Measurements from ENCODE around the gene PEX14. TPM values are rescaled to one million over a fixed set of nuclear protein-coding genes. Genes with fewer than 3 reads are reported as not detected.

Gene PEX14
- total RNA-seq, 1 experiment from 2014 or later = 36.0 TPM

DNA sequence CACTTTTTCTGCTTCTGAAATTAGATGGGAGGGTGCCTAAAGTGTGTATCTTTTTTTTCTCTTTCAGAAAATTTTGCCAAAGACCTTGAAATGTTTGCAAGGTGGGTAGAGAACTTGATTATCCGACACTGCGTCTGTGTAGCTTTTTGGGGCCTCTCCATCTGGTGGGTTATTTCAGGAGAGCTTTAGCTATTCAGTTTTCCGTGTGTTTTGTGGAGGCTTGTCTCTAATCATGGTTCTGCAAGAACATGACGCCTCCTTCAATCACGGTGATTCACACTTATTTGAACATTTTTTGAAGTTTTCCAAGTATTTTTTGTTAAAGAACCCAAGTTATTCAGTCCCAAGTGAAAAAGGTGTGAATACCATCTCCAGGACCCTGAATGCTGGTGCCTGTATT is 40.2 kb upstream of the PEX14 start:
- intact Hi-C loops (cut with micrococcal nuclease; ENCODE audit: unreplicated experiment) = no loop called here
- no peaks in the 10 kb centered on the region for H3K36me3 ChIP-seq (ENCODE audit: control insufficient read depth, insufficient read depth, low read length)
- peaks cover 3% of the 10 kb centered on the region; the same call in 1 of the 2 replicates for H3K4me1 ChIP-seq (ENCODE audit: control insufficient read depth, insufficient read depth, low read length)
- no peak overlapping the region for H3K4me3 ChIP-seq (ENCODE audit: low read depth in 2 of 2, low read length in 2 of 2)
- CTCF ChIA-PET = no interaction called here
- POLR2A ChIA-PET = interaction anchor here (0.7 kb wide), 1 partner anchor 23 kb away, joined by 3 read pairs; no protein-coding TSS in a partner anchor
- TF ChIP-seq, protein P1, sequence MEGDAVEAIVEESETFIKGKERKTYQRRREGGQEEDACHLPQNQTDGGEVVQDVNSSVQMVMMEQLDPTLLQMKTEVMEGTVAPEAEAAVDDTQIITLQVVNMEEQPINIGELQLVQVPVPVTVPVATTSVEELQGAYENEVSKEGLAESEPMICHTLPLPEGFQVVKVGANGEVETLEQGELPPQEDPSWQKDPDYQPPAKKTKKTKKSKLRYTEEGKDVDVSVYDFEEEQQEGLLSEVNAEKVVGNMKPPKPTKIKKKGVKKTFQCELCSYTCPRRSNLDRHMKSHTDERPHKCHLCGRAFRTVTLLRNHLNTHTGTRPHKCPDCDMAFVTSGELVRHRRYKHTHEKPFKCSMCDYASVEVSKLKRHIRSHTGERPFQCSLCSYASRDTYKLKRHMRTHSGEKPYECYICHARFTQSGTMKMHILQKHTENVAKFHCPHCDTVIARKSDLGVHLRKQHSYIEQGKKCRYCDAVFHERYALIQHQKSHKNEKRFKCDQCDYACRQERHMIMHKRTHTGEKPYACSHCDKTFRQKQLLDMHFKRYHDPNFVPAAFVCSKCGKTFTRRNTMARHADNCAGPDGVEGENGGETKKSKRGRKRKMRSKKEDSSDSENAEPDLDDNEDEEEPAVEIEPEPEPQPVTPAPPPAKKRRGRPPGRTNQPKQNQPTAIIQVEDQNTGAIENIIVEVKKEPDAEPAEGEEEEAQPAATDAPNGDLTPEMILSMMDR (IDR thresholded peaks at IDR 0.05) = no peak
- TF ChIP-seq POLR2AphosphoS5 (IDR thresholded peaks at IDR 0.05; ENCODE audit: low read depth, low read length) (no peak), TCF7L2 (IDR thresholded peaks at IDR 0.05; ENCODE audit: low read depth, low read length) (no peak), SIN3A (IDR thresholded peaks at IDR 0.05; ENCODE audit: borderline replicate concordance, insufficient read depth, low read depth, low read length) (no peak)
- TF ChIP-seq, protein P2, sequence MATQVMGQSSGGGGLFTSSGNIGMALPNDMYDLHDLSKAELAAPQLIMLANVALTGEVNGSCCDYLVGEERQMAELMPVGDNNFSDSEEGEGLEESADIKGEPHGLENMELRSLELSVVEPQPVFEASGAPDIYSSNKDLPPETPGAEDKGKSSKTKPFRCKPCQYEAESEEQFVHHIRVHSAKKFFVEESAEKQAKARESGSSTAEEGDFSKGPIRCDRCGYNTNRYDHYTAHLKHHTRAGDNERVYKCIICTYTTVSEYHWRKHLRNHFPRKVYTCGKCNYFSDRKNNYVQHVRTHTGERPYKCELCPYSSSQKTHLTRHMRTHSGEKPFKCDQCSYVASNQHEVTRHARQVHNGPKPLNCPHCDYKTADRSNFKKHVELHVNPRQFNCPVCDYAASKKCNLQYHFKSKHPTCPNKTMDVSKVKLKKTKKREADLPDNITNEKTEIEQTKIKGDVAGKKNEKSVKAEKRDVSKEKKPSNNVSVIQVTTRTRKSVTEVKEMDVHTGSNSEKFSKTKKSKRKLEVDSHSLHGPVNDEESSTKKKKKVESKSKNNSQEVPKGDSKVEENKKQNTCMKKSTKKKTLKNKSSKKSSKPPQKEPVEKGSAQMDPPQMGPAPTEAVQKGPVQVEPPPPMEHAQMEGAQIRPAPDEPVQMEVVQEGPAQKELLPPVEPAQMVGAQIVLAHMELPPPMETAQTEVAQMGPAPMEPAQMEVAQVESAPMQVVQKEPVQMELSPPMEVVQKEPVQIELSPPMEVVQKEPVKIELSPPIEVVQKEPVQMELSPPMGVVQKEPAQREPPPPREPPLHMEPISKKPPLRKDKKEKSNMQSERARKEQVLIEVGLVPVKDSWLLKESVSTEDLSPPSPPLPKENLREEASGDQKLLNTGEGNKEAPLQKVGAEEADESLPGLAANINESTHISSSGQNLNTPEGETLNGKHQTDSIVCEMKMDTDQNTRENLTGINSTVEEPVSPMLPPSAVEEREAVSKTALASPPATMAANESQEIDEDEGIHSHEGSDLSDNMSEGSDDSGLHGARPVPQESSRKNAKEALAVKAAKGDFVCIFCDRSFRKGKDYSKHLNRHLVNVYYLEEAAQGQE (IDR thresholded peaks at IDR 0.05; ENCODE audit: insufficient read depth in 1 of 2, low read depth in 2 of 2, low read length in 1 of 2) = no peak
- ATAC-seq = no peak
- DNase-seq (ENCODE audit: low read depth, low spot score) = no peak
- BruUV-seq (replicated peaks) = no TSS peak
- in situ Hi-C loops (cut with HindIII; ENCODE audit: low pct_unique_long_range_greater_than_20kb, low sequenced_read_pairs) = no loop called here
- no peak overlapping the region for H3K27ac ChIP-seq (ENCODE audit: low read length)
- no peaks in the 10 kb centered on the region for H3K9me3 ChIP-seq (ENCODE audit: control insufficient read depth, insufficient read depth, low read depth, low read length)
- H3K27me3 ChIP-seq (ENCODE audit: control insufficient read depth, insufficient read depth, low read length) = no peaks in the 10 kb centered on the region

DNA sequence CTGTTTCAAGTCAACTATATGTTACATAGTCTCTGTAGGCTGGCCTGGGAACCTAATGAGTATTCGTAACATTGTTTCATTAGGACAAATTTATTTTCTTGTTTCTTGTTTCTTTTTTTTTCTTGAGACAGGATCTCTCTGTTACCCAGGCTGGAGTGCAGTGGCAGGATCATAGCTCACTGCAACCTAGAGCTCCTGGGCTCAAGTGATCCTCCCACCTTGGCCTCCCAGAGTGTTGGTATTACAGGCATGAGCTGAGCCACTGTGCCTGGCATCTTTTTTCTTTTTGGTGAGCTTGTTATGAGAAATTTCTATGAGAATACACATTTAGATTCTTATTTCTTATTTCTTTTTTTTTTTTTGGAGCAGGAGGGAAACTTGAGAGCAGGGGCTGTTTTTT is 37.7 kb upstream of the PEX14 start:
- DNase-seq (ENCODE audit: low read depth, low spot score) (no peak), ATAC-seq (no peak)
- Histone ChIP-seq H3K9me3 (ENCODE audit: control insufficient read depth, insufficient read depth, low read depth, low read length) (no peaks in the 10 kb centered on the region), H3K36me3 (ENCODE audit: control insufficient read depth, insufficient read depth, low read length) (no peaks in the 10 kb centered on the region), H3K4me1 (ENCODE audit: control insufficient read depth, insufficient read depth, low read length) (0 out of 2 replicates have a peak, but pooled peaks cover 3% of the 10 kb centered on the region), H3K27ac (ENCODE audit: low read length) (no peak overlapping the region), H3K27me3 (ENCODE audit: control insufficient read depth, insufficient read depth, low read length) (no peaks in the 10 kb centered on the region), H3K4me3 (ENCODE audit: low read depth in 2 of 2, low read length in 2 of 2) (no peak overlapping the region)
- ChIA-PET CTCF (interaction anchor here (0.5 kb wide), 1 partner anchor 430 kb away, joined by 4 read pairs; no protein-coding TSS in a partner anchor), POLR2A (interaction anchor here (0.6 to 0.7 kb wide), 3 partner anchors 15 to 737 kb away, joined by 3 to 5 read pairs (median 4); no protein-coding TSS in a partner anchor)
- BruUV-seq (replicated peaks) = no TSS peak
- TF ChIP-seq, protein P2 (IDR thresholded peaks at IDR 0.05; ENCODE audit: insufficient read depth in 1 of 2, low read depth in 2 of 2, low read length in 1 of 2) = no peak
- TF ChIP-seq SIN3A (IDR thresholded peaks at IDR 0.05; ENCODE audit: borderline replicate concordance, insufficient read depth, low read depth, low read length) = no peak
- TF ChIP-seq, protein P1 (IDR thresholded peaks at IDR 0.05) = no peak
- TF ChIP-seq POLR2AphosphoS5 (IDR thresholded peaks at IDR 0.05; ENCODE audit: low read depth, low read length) = no peak
- no peak for TF ChIP-seq TCF7L2 (IDR thresholded peaks at IDR 0.05; ENCODE audit: low read depth, low read length)
- in situ Hi-C loops (cut with HindIII; ENCODE audit: low pct_unique_long_range_greater_than_20kb, low sequenced_read_pairs) = no loop called here
- intact Hi-C loops (cut with micrococcal nuclease; ENCODE audit: unreplicated experiment) = no loop called here

Measured in Panc1 (cell line).